Nephron (organoid): ENCODE data around the gene BCKDK.
A peak's percentile ranks its signal among the peaks of the same experiment; 100 is the strongest.

ENCODE experiments used
- H3K27ac Mint-ChIP-seq, 3 experiments: 2 replicates each; pipeline ENCODE4 v1.8.0; 2020; ENCODE audit warnings: mixed read lengths in 3 of 3, mild to moderate bottlenecking in 2 of 3, moderate library complexity in 1 of 3
- H3K27me3 Mint-ChIP-seq: 2 replicates; pipeline ENCODE4 v1.8.0; 2021; ENCODE audit warnings: low read depth, mild to moderate bottlenecking, moderate library complexity, mixed read lengths
- H3K36me3 Mint-ChIP-seq: 2 replicates; pipeline ENCODE4 v1.8.0; 2020; ENCODE audit warnings: low read depth, mixed read lengths
- H3K4me1 Mint-ChIP-seq: 2 replicates; pipeline ENCODE4 v1.8.0; 2020; ENCODE audit warnings: mixed read lengths
- H3K4me3 Mint-ChIP-seq, 3 experiments: 2 replicates each; pipeline ENCODE4 v1.8.0; 2020; ENCODE audit warnings: mild to moderate bottlenecking in 3 of 3, mixed read lengths in 3 of 3, moderate library complexity in 2 of 3
- H3K9me3 Mint-ChIP-seq: 2 replicates; pipeline ENCODE4 v1.8.0; 2020; ENCODE audit warnings: mixed read lengths
- CTCF ChIP-seq, 3 experiments: fragments of 200-600 bp; sonication (generic); IDR thresholded peaks; one replicate each; pipeline ENCODE4 v1.5.0; 2021; ENCODE audit warnings: antibody characterized with exemption in 3 of 3; ENCODE audit not compliant: unreplicated experiment in 3 of 3

The BCKDK gene

DNA sequence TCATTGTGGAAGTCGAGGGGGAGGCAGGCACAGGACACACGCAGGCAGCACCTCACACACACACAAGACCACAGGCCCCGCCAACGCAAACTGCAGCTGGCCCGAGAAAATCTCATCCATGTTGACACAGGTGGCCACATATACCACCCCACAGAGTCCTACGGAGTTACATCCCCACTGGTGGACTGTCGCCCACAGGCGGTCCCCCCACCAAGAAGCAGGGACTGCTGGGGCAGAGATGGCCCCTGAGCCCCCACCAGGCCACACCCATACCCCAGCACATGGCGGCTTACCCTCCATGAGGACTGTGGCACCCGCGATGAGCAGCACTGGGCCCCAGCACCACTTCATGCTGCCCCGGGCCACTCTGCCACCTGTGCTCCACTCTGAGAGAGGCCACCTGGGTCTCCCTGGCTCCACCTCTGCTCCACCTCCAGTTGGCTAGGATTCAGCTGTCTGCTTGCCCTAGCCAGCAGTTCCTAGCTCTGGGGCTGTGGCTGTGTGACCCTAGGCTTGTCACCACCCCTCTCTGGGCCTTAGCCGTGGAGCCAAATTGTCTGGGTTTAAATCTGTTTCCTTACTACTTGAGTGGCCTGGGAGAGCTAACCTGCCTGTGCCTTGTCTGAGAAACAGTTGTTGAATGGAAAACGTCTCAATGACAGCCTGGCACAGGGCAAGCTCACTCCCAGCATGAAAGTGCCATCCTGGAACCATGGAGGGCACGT lies 19.6 kb upstream of the BCKDK start, which contains the start of gene PRSS53:
PRSS53 (minus strand) TSS at position 485 of the 725 bp plus-strand sequence; CDS start at position 351, 134 bp downstream.
- Mint-ChIP-seq H3K4me3 (no peak within 1 kb of the TSS), H3K36me3 (peaks cover 14% of the 10 kb centered on the region), H3K27me3 (no peaks in the 10 kb centered on the region), H3K9me3 (no peaks in the 10 kb centered on the region), H3K27ac (no peak within 1 kb of the TSS), H3K4me1 (peaks cover 15% of the 10 kb centered on the region)
- TF ChIP-seq CTCF (IDR thresholded peaks at IDR 0.05; ENCODE audit: unreplicated experiment in 3 of 3), result no peak

DNA sequence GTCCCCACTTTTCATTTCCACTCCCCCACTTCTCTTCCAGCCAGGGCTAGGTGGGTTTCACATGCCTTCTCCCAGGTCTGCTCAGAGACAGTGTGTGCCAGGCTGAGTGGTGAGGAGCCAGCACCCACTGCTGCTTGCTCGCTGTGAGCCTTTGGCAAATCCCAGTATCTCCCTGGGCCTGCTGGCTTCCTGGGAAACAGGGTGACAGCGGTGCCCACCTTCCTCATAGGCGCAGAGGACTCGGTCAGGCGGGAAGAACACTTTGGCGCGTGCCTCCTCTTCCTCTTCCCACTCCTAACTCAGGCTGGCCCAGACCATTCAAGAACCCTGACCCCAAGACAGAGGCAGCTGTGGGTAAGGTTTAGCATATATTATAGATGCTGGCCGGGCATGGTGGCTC lies 19.0 kb upstream of the BCKDK start:
- no peak overlapping the region for H3K27ac Mint-ChIP-seq
- no peaks in the 10 kb centered on the region for H3K9me3 Mint-ChIP-seq
- no peak for TF ChIP-seq CTCF (IDR thresholded peaks at IDR 0.05; ENCODE audit: unreplicated experiment in 3 of 3)
- no peaks in the 10 kb centered on the region for H3K27me3 Mint-ChIP-seq
- peaks cover 14% of the 10 kb centered on the region for H3K36me3 Mint-ChIP-seq
- H3K4me1 Mint-ChIP-seq, result peaks cover 20% of the 10 kb centered on the region
- no peak overlapping the region for H3K4me3 Mint-ChIP-seq

DNA sequence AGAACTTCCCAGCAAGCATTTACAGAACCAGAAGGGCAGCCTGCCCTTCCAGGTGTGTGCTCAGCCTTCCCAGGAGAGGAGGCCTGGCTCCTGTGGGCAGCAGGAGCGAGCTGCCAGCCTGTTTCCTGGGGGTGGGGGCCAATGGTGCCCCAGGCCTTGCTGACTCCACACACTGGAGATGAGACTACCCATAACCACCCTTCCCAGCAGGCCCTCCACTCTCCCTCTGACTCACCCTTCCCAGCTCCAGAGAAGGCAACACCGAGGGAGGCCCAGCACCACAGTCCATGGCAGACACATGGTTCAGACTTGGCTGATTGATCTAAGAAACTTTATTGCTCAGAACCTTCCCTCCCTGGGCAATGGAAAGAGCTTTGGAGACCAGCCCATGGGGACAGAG lies 17.6 kb upstream of the BCKDK start:
- Mint-ChIP-seq H3K4me1 (peaks cover 18% of the 10 kb centered on the region), H3K4me3 (peak overlapping the region in 2 of 3 experiments; percentile 7 to 13), H3K27me3 (no peaks in the 10 kb centered on the region), H3K9me3 (no peaks in the 10 kb centered on the region), H3K27ac (no peak overlapping the region), H3K36me3 (peaks cover 12% of the 10 kb centered on the region)
- no peak for TF ChIP-seq CTCF (IDR thresholded peaks at IDR 0.05; ENCODE audit: unreplicated experiment in 3 of 3)

DNA sequence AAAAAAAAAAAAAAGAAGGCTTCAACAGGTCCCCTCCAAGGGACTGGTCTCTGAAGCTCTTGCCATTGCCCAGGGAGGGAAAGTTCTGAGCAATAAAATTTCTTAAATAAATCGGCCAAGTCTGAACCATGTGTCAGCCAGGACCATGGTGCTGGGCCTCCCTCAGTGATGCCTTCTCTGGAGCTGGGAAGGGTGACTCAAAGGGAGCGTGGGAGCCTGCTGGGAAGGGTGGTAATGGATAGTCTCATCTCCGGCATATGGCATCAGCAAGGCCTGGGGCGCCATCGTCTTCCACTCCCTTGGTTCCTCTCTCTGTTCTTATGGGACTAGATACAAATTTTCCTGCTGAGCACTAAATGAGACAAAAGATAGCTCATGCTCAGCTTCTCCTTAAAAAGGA lies 15.9 kb upstream of the BCKDK start:
- H3K9me3 Mint-ChIP-seq, result no peaks in the 10 kb centered on the region
- no peaks in the 10 kb centered on the region for H3K27me3 Mint-ChIP-seq
- peak overlapping the region; percentile 72 to 95 (median 76) for H3K4me3 Mint-ChIP-seq
- no peak for TF ChIP-seq CTCF (IDR thresholded peaks at IDR 0.05; ENCODE audit: unreplicated experiment in 3 of 3)
- H3K27ac Mint-ChIP-seq, result peak overlapping the region in 1 of 3 experiments; percentile 39
- H3K4me1 Mint-ChIP-seq, result peaks cover 13% of the 10 kb centered on the region
- peaks cover 10% of the 10 kb centered on the region for H3K36me3 Mint-ChIP-seq

GRCh38 chr16:31093132-31093703 lies 15.0 kb upstream of the BCKDK start:
- Mint-ChIP-seq H3K27ac (no peak overlapping the region), H3K4me1 (peaks cover 13% of the 10 kb centered on the region), H3K4me3 (peak overlapping the region; percentile 83 to 95 (median 94)), H3K9me3 (no peaks in the 10 kb centered on the region), H3K36me3 (peaks cover 10% of the 10 kb centered on the region), H3K27me3 (no peaks in the 10 kb centered on the region)
- TF ChIP-seq CTCF (IDR thresholded peaks at IDR 0.05; ENCODE audit: unreplicated experiment in 3 of 3), result no peak

DNA sequence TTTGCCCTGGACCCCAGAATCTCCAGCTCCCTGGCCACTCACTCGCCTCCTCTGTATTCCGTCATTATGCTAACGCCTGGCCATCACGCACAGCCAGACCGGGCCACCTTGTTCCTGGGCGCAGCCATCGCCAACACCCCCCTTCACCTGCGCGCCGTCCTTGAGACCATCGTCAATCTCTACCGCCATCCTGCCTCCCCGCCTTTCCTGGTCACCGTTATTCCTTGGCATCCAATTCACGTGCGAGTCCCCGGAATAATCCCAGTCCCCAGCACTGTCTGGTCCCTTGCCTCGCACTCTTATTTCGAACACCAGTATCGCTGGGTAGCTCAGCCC lies 14.1 kb upstream of the BCKDK start:
- Mint-ChIP-seq H3K4me3 (peak overlapping the region; percentile 90 to 95 (median 94)), H3K9me3 (no peaks in the 10 kb centered on the region), H3K36me3 (peaks cover 10% of the 10 kb centered on the region), H3K27ac (peak overlapping the region; percentile 24 to 79 (median 66)), H3K4me1 (peaks cover 13% of the 10 kb centered on the region), H3K27me3 (no peaks in the 10 kb centered on the region)
- no peak for TF ChIP-seq CTCF (IDR thresholded peaks at IDR 0.05; ENCODE audit: unreplicated experiment in 3 of 3)
